Right atrium auricular region (tissue), 2 donors: ENCODE measurements around the gene MAGEE2. TPM values are rescaled to one million over a fixed set of nuclear protein-coding genes. Genes with fewer than 3 reads are reported as not detected.
"Not testable (repeated sequence)": the region's sequence is repeated elsewhere in the genome, so short reads cannot be mapped to it uniquely, and the experiment has no call there.

Experiments
- DNase-seq: peaks from one replicate; pipeline ENCODE4 v3.0.0-alpha.2; 2019; ENCODE audit warnings: low spot score
- H3K27ac ChIP-seq, 2 donors: fragments of 200-600 bp; sonication (generic); 1 replicate in 1 of 2; 2 replicates in 1 of 2; pipeline ENCODE4 v1.5.1; 2016 to 2019
- H3K27me3 ChIP-seq, 2 donors: fragments of 200-600 bp; sonication (generic); one replicate each; pipeline versions ENCODE4 v1.5.1 to v1.6.0; 2017 to 2019
- H3K36me3 ChIP-seq: fragments of 200-600 bp; sonication (generic); one replicate; pipeline ENCODE4 v1.5.1; 2016
- H3K4me1 ChIP-seq, 2 donors: fragments of 200-600 bp; sonication (generic); one replicate each; pipeline versions ENCODE4 v1.5.1 to v1.6.0; 2017 to 2019
- H3K4me3 ChIP-seq, 2 donors: fragments of 200-600 bp; sonication (generic); 1 replicate in 1 of 2; 2 replicates in 1 of 2; pipeline ENCODE4 v1.5.1; 2017 to 2019; ENCODE audit warnings: mild to moderate bottlenecking in 1 of 2, moderate library complexity in 1 of 2
- H3K9me3 ChIP-seq, 2 donors: fragments of 200-600 bp; sonication (generic); one replicate each; pipeline ENCODE4 v1.5.1; 2019
- CTCF ChIP-seq, 2 donors: fragments of 200-600 bp; sonication (generic); IDR thresholded peaks; one replicate each; pipeline ENCODE4 v1.5.1; 2019; ENCODE audit warnings: antibody characterized with exemption in 2 of 2
- total RNA-seq, 2 donors: library from RNA; depleted of rRNA; stranded (reverse); fragments of >200 nt; gene quantifications; one replicate each; pipeline ENCODE4 v1.1.0, GENCODE V29; 2016

MAGEE2 gene, protein sequence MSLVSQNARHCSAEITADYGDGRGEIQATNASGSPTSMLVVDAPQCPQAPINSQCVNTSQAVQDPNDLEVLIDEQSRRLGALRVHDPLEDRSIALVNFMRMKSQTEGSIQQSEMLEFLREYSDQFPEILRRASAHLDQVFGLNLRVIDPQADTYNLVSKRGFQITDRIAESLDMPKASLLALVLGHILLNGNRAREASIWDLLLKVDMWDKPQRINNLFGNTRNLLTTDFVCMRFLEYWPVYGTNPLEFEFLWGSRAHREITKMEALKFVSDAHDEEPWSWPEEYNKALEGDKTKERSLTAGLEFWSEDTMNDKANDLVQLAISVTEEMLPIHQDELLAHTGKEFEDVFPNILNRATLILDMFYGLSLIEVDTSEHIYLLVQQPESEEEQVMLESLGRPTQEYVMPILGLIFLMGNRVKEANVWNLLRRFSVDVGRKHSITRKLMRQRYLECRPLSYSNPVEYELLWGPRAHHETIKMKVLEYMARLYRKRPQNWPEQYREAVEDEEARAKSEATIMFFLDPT
- not detected for total RNA-seq

- H3K4me1 ChIP-seq: no peaks in the 10 kb centered on the region
- H3K27ac ChIP-seq: no peak within 1 kb of the TSS
- peak within 1 kb of the TSS; percentile 24 to 36 for H3K4me3 ChIP-seq
- DNase-seq: no peak
- no peak for TF ChIP-seq CTCF (IDR thresholded peaks at IDR 0.05)
- no peaks in the 10 kb centered on the region for H3K36me3 ChIP-seq
- H3K27me3 ChIP-seq: no peaks in the 10 kb centered on the region
- H3K9me3 ChIP-seq: no peaks in the 10 kb centered on the region
Measured at GRCh38 chrX:75784680-75785491, at the start of gene MAGEE2. Gene MAGEE2, minus strand, starts transcription at chrX:75785254. Its CDS starts 203 bp downstream, at chrX:75785051.

DNA sequence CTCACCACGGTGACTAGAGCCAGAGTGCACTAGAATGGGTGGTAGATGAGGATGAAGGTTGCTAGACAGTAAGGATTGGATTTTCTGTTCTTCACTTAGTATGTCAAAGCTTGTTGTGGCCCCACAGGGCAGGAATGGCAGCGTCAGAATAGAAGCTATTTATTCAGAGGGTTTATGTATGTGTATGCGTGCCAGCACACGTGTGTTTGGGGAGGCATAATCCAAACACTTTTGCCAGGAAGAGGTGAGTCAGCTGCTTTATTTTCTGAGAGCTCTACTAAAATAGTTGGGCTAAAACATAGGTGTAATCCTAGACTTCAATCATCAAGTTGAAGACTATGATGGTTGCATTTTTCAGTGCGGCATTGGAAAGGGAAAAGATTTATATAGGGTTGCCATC, 1.2 kb upstream of the MAGEE2 start:
- H3K36me3 ChIP-seq: no peaks in the 10 kb centered on the region
- H3K4me1 ChIP-seq: no peaks in the 10 kb centered on the region
- TF ChIP-seq CTCF (IDR thresholded peaks at IDR 0.05): no peak
- no peak overlapping the region for H3K4me3 ChIP-seq
- no peak overlapping the region for H3K27ac ChIP-seq
- no peak for DNase-seq
- no peaks in the 10 kb centered on the region for H3K9me3 ChIP-seq
- H3K27me3 ChIP-seq: no peaks in the 10 kb centered on the region

DNA sequence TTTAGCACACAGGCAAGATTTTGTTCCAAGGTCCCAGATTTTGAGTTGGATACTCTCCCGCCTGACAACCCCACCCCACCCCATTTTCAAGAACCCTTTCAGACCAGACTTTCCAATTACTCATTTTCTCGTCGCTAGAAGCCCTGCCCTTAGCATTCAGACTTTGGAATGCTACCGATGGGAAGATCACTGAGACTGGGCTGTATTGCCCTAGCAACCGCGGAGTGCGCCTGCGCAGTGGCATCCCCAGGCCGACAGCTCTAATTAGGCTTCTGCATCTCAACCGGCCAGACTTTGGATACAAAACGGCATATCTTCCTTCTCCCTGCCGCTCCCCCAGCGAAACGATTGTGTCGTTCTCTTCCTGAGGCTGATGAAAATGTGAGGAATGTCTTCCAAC, 3.4 kb downstream of the MAGEE2 start:
- Histone ChIP-seq H3K27me3 (no peaks in the 10 kb centered on the region), H3K4me3 (no peak overlapping the region), H3K4me1 (no peaks in the 10 kb centered on the region), H3K36me3 (no peaks in the 10 kb centered on the region), H3K9me3 (no peaks in the 10 kb centered on the region), H3K27ac (no peak overlapping the region)
- no peak for TF ChIP-seq CTCF (IDR thresholded peaks at IDR 0.05)
- DNase-seq: no peak

DNA sequence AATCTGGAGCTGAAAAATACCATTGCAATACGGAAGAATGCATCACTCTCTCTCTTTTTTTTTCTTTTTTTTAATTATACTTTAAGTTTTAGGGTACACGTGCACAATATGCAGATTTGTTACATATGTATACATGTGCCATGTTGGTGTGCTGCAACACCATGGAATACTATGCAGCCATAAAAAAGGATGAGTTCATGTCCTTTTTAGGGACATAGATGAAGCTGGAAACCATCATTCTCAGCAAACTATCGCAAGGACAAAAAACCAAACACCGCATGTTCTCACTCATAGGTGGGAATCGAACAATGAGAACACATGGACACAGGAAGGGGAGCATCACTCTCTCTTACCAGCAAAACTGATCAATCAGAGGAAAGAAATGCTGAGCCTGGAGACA, 17.0 kb downstream of the MAGEE2 start:
- H3K4me3 ChIP-seq, H3K4me1 ChIP-seq: not testable (repeated sequence)

GRCh38 chrX:75748431-75748830, 36.6 kb downstream of the MAGEE2 start:
- no peaks in the 10 kb centered on the region for H3K4me1 ChIP-seq

More for the DNA sequence above, 17.0 kb downstream of the MAGEE2 start:
- H3K9me3 ChIP-seq, DNase-seq, H3K27me3 ChIP-seq, H3K36me3 ChIP-seq, H3K27ac ChIP-seq: not testable (repeated sequence)

More at GRCh38 chrX:75748431-75748830, 36.6 kb downstream of the MAGEE2 start:
- Histone ChIP-seq H3K27ac (no peak overlapping the region), H3K9me3 (peaks cover 0 to 26% of the 10 kb centered on the region in 2 donors), H3K4me3 (no peak overlapping the region), H3K27me3 (no peaks in the 10 kb centered on the region), H3K36me3 (no peaks in the 10 kb centered on the region)
- no peak for TF ChIP-seq CTCF (IDR thresholded peaks at IDR 0.05)
- DNase-seq: no peak
